ENCODE results near the gene TLK2. TPM values are rescaled to one million over a fixed set of nuclear protein-coding genes. Genes with fewer than 3 reads are reported as not detected.
"Not testable (repeated sequence)": the region's sequence is repeated elsewhere in the genome, so short reads cannot be mapped to it uniquely, and the experiment has no call there.

The TLK2 gene
- total RNA-seq, 1 experiment from 2014 or later, result 40.5 TPM

DNA sequence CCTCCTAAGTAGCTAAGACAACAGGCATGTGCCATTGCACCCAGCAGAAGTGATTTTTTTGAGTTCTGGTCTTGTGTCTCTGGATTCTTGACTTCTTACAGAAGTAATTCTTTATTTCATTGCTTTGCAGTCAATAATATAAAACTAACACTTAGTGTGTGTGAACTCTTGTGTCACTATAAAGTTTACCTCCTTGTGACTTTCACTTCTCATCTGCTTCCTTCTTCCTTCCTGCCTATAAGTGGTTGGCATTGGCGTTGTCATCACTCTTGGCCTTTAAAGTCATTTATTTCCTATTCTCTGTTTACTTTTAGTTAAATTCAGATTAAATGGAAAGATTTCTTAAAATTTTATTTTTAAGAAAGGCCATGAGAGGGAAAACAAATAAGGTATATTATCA is 12.4 kb downstream of the TLK2 start:
- H3K9me2 ChIP-seq (replicated peaks; ENCODE audit: low read length); H3K27ac ChIP-seq (ENCODE audit: low read length); H3K4me3 ChIP-seq (ENCODE audit: low read length); intact Hi-C loops (cut with micrococcal nuclease); ATAC-seq; H2AFZ ChIP-seq (ENCODE audit: low read length); DNase-seq; CTCF ChIA-PET; H3K9me3 ChIP-seq (ENCODE audit: low read length); BruUV-seq (replicated peaks); H4K20me1 ChIP-seq (ENCODE audit: low read length); POLR2A ChIA-PET (ENCODE audit: unreplicated experiment); H3F3A ChIP-seq (ENCODE audit: low read length, unreplicated experiment); H3K4me1 ChIP-seq (ENCODE audit: insufficient read depth, low read length); H3K4me2 ChIP-seq (ENCODE audit: low read length); H3K9ac ChIP-seq (ENCODE audit: low read length); H3K27me3 ChIP-seq (ENCODE audit: low read length): not testable (repeated sequence)
- H3K79me2 ChIP-seq (ENCODE audit: low read length), result peaks cover 94% of the 10 kb centered on the region
- H3K36me3 ChIP-seq (ENCODE audit: low read depth, low read length), result peaks cover 20% of the 10 kb centered on the region

DNA sequence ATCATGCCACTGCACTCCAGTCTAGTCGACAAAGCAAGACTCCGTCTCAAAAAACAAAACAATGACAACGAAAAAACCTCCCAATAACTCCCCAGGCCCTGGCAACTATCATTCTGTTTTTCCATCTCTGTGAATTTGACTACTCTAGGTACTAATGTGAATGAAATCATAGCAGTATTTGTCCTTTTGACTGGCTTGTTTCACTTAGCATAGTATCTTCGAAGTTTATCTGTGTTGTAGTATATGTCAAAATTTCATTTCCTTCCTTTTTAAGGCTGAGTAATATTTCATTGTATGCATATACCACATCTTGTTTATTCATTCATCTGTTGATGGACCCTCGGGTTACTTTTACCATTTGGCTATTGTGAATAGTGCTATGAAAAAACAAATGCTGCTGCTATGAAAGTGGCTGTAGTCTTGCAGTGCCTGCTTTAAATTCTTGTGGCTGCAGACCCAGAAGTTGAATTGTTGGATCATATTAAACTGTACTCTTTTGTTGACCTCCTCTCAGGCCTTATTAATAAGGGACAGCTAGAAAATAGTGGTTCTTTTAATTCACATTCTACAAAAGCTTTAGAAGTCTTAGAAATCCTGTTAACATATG is 14.5 kb downstream of the TLK2 start:
- Histone ChIP-seq H3K79me2 (ENCODE audit: low read length) (peaks cover 93% of the 10 kb centered on the region), H3K36me3 (ENCODE audit: low read depth, low read length) (peaks cover 20% of the 10 kb centered on the region)
- H3F3A ChIP-seq (ENCODE audit: low read length, unreplicated experiment); H3K4me3 ChIP-seq (ENCODE audit: low read length); POLR2A ChIA-PET (ENCODE audit: unreplicated experiment); CTCF ChIA-PET; ATAC-seq; H3K27me3 ChIP-seq (ENCODE audit: low read length); BruUV-seq (replicated peaks); H3K9me2 ChIP-seq (replicated peaks; ENCODE audit: low read length); H4K20me1 ChIP-seq (ENCODE audit: low read length); H3K9ac ChIP-seq (ENCODE audit: low read length); H3K9me3 ChIP-seq (ENCODE audit: low read length); DNase-seq; H3K4me1 ChIP-seq (ENCODE audit: insufficient read depth, low read length); intact Hi-C loops (cut with micrococcal nuclease); H2AFZ ChIP-seq (ENCODE audit: low read length); H3K27ac ChIP-seq (ENCODE audit: low read length); H3K4me2 ChIP-seq (ENCODE audit: low read length): not testable (repeated sequence)

DNA sequence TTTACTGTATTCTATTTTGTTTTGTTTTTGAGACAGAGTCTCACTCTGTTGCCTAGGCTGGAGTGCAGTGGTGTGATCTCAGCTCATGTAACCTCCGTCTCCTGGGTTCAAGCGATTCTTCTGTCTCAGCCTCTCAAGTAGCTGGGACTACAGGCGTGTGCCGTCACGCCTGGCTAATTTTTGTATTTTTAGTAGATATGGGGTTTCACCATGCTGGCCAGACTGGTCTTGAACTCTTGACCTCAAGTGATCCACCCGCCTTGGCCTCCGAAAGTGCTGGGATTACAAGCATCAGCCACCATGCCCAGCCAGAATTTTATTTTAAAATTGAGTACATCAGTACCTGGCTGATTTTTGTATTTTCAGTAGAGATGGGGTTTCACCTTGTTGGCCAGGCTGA is 15.4 kb downstream of the TLK2 start:
- ATAC-seq; POLR2A ChIA-PET (ENCODE audit: unreplicated experiment): not testable (repeated sequence)

DNA sequence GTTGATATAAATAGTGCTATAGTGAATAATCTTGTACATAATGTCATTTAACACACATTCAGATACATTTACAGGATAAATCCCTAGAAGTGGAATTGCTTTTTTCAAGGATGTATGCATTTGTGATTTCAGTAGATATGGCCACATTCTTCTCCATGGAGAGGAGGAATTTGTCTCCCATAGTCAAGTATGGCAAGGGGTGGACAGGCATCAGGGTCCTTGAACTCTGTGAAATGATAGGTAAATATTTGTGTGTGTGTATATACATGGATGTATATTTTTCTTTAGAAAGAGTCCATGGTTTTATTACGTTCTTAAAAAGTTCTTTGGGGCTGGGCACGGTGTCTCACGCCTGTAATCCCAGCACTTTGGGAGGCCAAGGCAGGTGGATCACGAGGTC is 17.7 kb downstream of the TLK2 start:
- H3K4me3 ChIP-seq (ENCODE audit: low read length); H3F3A ChIP-seq (ENCODE audit: low read length, unreplicated experiment); POLR2A ChIA-PET (ENCODE audit: unreplicated experiment); BruUV-seq (replicated peaks); DNase-seq; H2AFZ ChIP-seq (ENCODE audit: low read length); H3K4me1 ChIP-seq (ENCODE audit: insufficient read depth, low read length); H3K9ac ChIP-seq (ENCODE audit: low read length); H3K27me3 ChIP-seq (ENCODE audit: low read length); H4K20me1 ChIP-seq (ENCODE audit: low read length); intact Hi-C loops (cut with micrococcal nuclease); CTCF ChIA-PET; ATAC-seq; H3K9me2 ChIP-seq (replicated peaks; ENCODE audit: low read length); H3K4me2 ChIP-seq (ENCODE audit: low read length); H3K27ac ChIP-seq (ENCODE audit: low read length); H3K9me3 ChIP-seq (ENCODE audit: low read length): not testable (repeated sequence)
- H3K36me3 ChIP-seq (ENCODE audit: low read depth, low read length), result peaks cover 17% of the 10 kb centered on the region; the same call in 1 of the 2 replicates
- H3K79me2 ChIP-seq (ENCODE audit: low read length), result peaks cover 88% of the 10 kb centered on the region

More for the DNA sequence above, 15.4 kb downstream of the TLK2 start:
- CTCF ChIA-PET; H3K9me3 ChIP-seq (ENCODE audit: low read length); H3K4me3 ChIP-seq (ENCODE audit: low read length); H3K27ac ChIP-seq (ENCODE audit: low read length); H3F3A ChIP-seq (ENCODE audit: low read length, unreplicated experiment); H3K9me2 ChIP-seq (replicated peaks; ENCODE audit: low read length); H3K27me3 ChIP-seq (ENCODE audit: low read length); H4K20me1 ChIP-seq (ENCODE audit: low read length); H3K9ac ChIP-seq (ENCODE audit: low read length); H2AFZ ChIP-seq (ENCODE audit: low read length); intact Hi-C loops (cut with micrococcal nuclease); BruUV-seq (replicated peaks); H3K4me1 ChIP-seq (ENCODE audit: insufficient read depth, low read length); DNase-seq; H3K4me2 ChIP-seq (ENCODE audit: low read length): not testable (repeated sequence)
- Histone ChIP-seq H3K79me2 (ENCODE audit: low read length) (peaks cover 93% of the 10 kb centered on the region), H3K36me3 (ENCODE audit: low read depth, low read length) (peaks cover 20% of the 10 kb centered on the region)

DNA sequence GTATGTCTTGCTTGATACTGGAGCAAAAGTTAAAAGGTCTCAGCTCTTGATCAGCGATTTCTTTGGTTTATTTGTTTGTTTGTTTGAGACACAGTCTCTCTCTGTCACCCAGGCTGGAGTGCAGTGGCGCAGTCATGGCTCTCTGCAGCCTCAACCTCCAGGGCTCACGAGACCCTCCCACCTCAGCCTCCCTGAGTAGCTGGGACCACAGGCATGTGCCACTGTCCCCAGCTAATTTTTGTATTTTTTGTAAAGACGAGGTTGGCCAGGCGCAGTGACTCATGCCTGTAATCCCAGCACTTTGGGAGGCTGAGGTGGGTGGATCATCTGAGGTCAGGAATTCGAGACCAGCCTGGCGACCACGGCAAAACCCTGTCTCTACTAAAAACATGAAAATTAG is 20.2 kb downstream of the TLK2 start:
- CTCF ChIA-PET, result interaction anchor here (0.6 kb wide), 1 partner anchor 54 kb away, joined by 3 read pairs; no protein-coding TSS in a partner anchor
- H3K36me3 ChIP-seq (ENCODE audit: low read depth, low read length); BruUV-seq (replicated peaks); H3K9ac ChIP-seq (ENCODE audit: low read length); H3K27ac ChIP-seq (ENCODE audit: low read length); intact Hi-C loops (cut with micrococcal nuclease); H2AFZ ChIP-seq (ENCODE audit: low read length); H3K4me2 ChIP-seq (ENCODE audit: low read length); H3K27me3 ChIP-seq (ENCODE audit: low read length); H3K4me3 ChIP-seq (ENCODE audit: low read length); H3K4me1 ChIP-seq (ENCODE audit: insufficient read depth, low read length); H3K9me2 ChIP-seq (replicated peaks; ENCODE audit: low read length); POLR2A ChIA-PET (ENCODE audit: unreplicated experiment); H4K20me1 ChIP-seq (ENCODE audit: low read length); H3K9me3 ChIP-seq (ENCODE audit: low read length); DNase-seq; ATAC-seq; H3F3A ChIP-seq (ENCODE audit: low read length, unreplicated experiment): not testable (repeated sequence)
- H3K79me2 ChIP-seq (ENCODE audit: low read length), result peaks cover 76% of the 10 kb centered on the region

DNA sequence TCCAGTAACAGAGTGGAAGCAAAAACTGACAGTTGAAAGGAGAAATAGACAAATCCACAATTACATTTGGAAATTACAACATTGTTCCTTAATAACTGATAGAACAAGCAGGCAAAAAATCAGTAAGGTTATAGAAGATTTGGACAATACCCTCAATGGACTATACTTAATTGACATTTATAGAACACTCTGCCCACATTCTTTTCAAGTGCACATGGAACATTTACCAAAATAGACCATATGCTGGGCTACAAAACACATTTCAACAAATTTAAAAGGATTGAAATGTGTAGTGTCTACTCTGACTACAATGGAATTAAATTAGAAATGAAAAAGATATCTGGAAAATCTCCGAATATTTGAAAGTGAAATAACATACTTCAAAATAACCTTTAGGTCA is 21.8 kb downstream of the TLK2 start:
- H3K79me2 ChIP-seq (ENCODE audit: low read length), result peaks cover 77% of the 10 kb centered on the region
- BruUV-seq (replicated peaks); intact Hi-C loops (cut with micrococcal nuclease); H4K20me1 ChIP-seq (ENCODE audit: low read length); H3K9me2 ChIP-seq (replicated peaks; ENCODE audit: low read length); H3K36me3 ChIP-seq (ENCODE audit: low read depth, low read length); ATAC-seq; H3K9ac ChIP-seq (ENCODE audit: low read length); H2AFZ ChIP-seq (ENCODE audit: low read length); H3K9me3 ChIP-seq (ENCODE audit: low read length); H3K27ac ChIP-seq (ENCODE audit: low read length); POLR2A ChIA-PET (ENCODE audit: unreplicated experiment); H3K4me2 ChIP-seq (ENCODE audit: low read length); CTCF ChIA-PET; H3K4me3 ChIP-seq (ENCODE audit: low read length); H3K4me1 ChIP-seq (ENCODE audit: insufficient read depth, low read length); H3F3A ChIP-seq (ENCODE audit: low read length, unreplicated experiment); DNase-seq; H3K27me3 ChIP-seq (ENCODE audit: low read length): not testable (repeated sequence)

DNA sequence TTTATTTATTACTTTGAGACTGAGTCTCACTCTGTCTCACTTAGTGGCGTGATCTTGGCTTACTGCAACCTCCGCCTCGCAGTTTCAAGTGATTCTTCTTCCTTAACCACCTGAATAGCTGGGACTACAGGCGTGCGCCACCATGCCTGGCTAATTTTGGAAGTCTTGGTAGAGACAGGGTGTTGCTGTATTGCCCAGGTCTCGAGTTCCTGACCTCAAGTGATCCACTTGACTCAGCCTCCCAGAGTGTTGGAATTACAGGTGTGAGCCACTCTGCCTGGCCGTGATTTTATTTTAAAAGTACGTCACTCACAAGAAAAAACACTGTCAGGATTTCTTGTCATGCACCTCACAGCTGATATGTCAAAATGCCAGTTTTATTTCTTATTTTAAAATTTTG is 26.2 kb downstream of the TLK2 start:
- H2AFZ ChIP-seq (ENCODE audit: low read length); H3F3A ChIP-seq (ENCODE audit: low read length, unreplicated experiment); H3K36me3 ChIP-seq (ENCODE audit: low read depth, low read length); H3K27ac ChIP-seq (ENCODE audit: low read length); ATAC-seq; POLR2A ChIA-PET (ENCODE audit: unreplicated experiment); H3K9me2 ChIP-seq (replicated peaks; ENCODE audit: low read length); H3K27me3 ChIP-seq (ENCODE audit: low read length); H3K9ac ChIP-seq (ENCODE audit: low read length); DNase-seq; H3K4me1 ChIP-seq (ENCODE audit: insufficient read depth, low read length); H3K4me3 ChIP-seq (ENCODE audit: low read length); H4K20me1 ChIP-seq (ENCODE audit: low read length); CTCF ChIA-PET; H3K9me3 ChIP-seq (ENCODE audit: low read length); H3K4me2 ChIP-seq (ENCODE audit: low read length); intact Hi-C loops (cut with micrococcal nuclease); BruUV-seq (replicated peaks): not testable (repeated sequence)
- peaks cover 77% of the 10 kb centered on the region for H3K79me2 ChIP-seq (ENCODE audit: low read length)

All from PC-3 (cell line).